ENCODE data around the gene MED16. TPM values are rescaled to one million over a fixed set of nuclear protein-coding genes. Genes with fewer than 3 reads are reported as not detected.

The MED16 gene
- total and polyA plus RNA-seq, 2 of the 13 experiments (the other 11 are each of a cell fraction or from before 2014, with no cell fraction given): 13.3 to 14.8 TPM

GRCh38 chr19:917323-918151 is 24.6 kb upstream of the MED16 start, which contains the start of gene KISS1R (continued):
- 0 out of 2 replicates have a peak, but pooled peaks have one; percentile 54 for TF ChIP-seq ZNF784 (CRISPR knock-in tag; IDR thresholded peaks at IDR 0.05; ENCODE audit: borderline replicate concordance)
- no peak; the same call in 1 of the 2 replicates for TF ChIP-seq MYNN (CRISPR knock-in tag; IDR thresholded peaks at IDR 0.05; ENCODE audit: low read depth)
- no peak for TF ChIP-seq HOXA9 (CRISPR knock-in tag; IDR thresholded peaks at IDR 0.05; ENCODE audit: borderline replicate concordance)
- peak; percentile 48; the same call in 1 of the 2 replicates for TF ChIP-seq ZNF772 (CRISPR knock-in tag; IDR thresholded peaks at IDR 0.05)
- peak; percentile 74 for TF ChIP-seq HNRNPK (IDR thresholded peaks at IDR 0.05; ENCODE audit: low read depth, low read length, poor library complexity, severe bottlenecking)
- TF ChIP-seq PCBP1 (IDR thresholded peaks at IDR 0.05; ENCODE audit: borderline replicate concordance, low read depth, low read length): no peak
- no peak for TF ChIP-seq NFIC (IDR thresholded peaks at IDR 0.05; ENCODE audit: low read length)
- 0 out of 2 replicates have a peak, but pooled peaks have one; percentile 67 for TF ChIP-seq ZFX (CRISPR knock-in tag; IDR thresholded peaks at IDR 0.05; ENCODE audit: low read depth)
- peak; percentile 74; the same call in 1 of the 2 replicates for TF ChIP-seq ZNF264 (CRISPR knock-in tag; IDR thresholded peaks at IDR 0.05)
- TF ChIP-seq FOXK2 (IDR thresholded peaks at IDR 0.05): no peak
- peak; percentile 64 for TF ChIP-seq ZNF543 (CRISPR knock-in tag; IDR thresholded peaks at IDR 0.05)
- no peak for TF ChIP-seq SP1 (IDR thresholded peaks at IDR 0.05)
- TF ChIP-seq SP1 (CRISPR knock-in tag; IDR thresholded peaks at IDR 0.05): peak; percentile 51
- TF ChIP-seq ZNF431 (CRISPR knock-in tag; IDR thresholded peaks at IDR 0.05; ENCODE audit: borderline replicate concordance, low read depth): no peak
- no peak for TF ChIP-seq PBX3 (CRISPR knock-in tag; IDR thresholded peaks at IDR 0.05; ENCODE audit: borderline replicate concordance)
- 0 out of 2 replicates have a peak, but pooled peaks have one; percentile 28 for TF ChIP-seq NFKBIZ (CRISPR knock-in tag; IDR thresholded peaks at IDR 0.05)
- no peak for TF ChIP-seq PAWR (CRISPR knock-in tag; IDR thresholded peaks at IDR 0.05; ENCODE audit: borderline replicate concordance)
- TF ChIP-seq TGIF2 (CRISPR knock-in tag; IDR thresholded peaks at IDR 0.05): no peak
- no peak for TF ChIP-seq RBM39 (IDR thresholded peaks at IDR 0.05; ENCODE audit: low read depth, low read length, poor library complexity, severe bottlenecking)
- TF ChIP-seq MEIS1 (CRISPR knock-in tag; IDR thresholded peaks at IDR 0.05; ENCODE audit: borderline replicate concordance): no peak
- 0 out of 2 replicates have a peak, but pooled peaks have one; percentile 68 for TF ChIP-seq ZNF260 (CRISPR knock-in tag; IDR thresholded peaks at IDR 0.05; ENCODE audit: borderline replicate concordance, low read depth)
- TF ChIP-seq ZNF513 (CRISPR knock-in tag; conservative IDR thresholded peaks at IDR 0.05): 0 out of 2 replicates have a peak, but pooled peaks have one; percentile 47
- 0 out of 2 replicates have a peak, but pooled peaks have one; percentile 22 for TF ChIP-seq KLF11 (CRISPR knock-in tag; IDR thresholded peaks at IDR 0.05)
- TF ChIP-seq ZIK1 (CRISPR knock-in tag; IDR thresholded peaks at IDR 0.05; ENCODE audit: borderline replicate concordance, low read depth): no peak
- peak; percentile 23 for TF ChIP-seq SKI (IDR thresholded peaks at IDR 0.05; ENCODE audit: partially characterized antibody)
- peak; percentile 22; the same call in 1 of the 2 replicates for TF ChIP-seq ZNF333 (CRISPR knock-in tag; IDR thresholded peaks at IDR 0.05; ENCODE audit: borderline replicate concordance)
- peak; percentile 78 for TF ChIP-seq MYC (CRISPR knock-in tag; IDR thresholded peaks at IDR 0.05; ENCODE audit: borderline replicate concordance)
